Dermis microvascular lymphatic vessel endothelial cell (primary cell): Measurements from ENCODE around the gene EPHB1. TPM values are rescaled to one million over a fixed set of nuclear protein-coding genes. Genes with fewer than 3 reads are reported as not detected.

Source experiments
- DNase-seq, 2 donors: peaks; one replicate each; pipeline versions ENCODE4 v3.0.0 to v3.0.0-alpha.2; 2010; ENCODE audit warnings: low read depth in 2 of 2
- total RNA-seq: library from RNA; depleted of rRNA; stranded (reverse); fragments of >200 nt; gene quantifications from 2 replicates; pipeline ENCODE4 v1.2.1, GENCODE V29; 2014

Gene EPHB1
- total RNA-seq, 1 donor from 2014 or later = 1.4 TPM

GRCh38 chr3:134846911-134847317, 51.9 kb downstream of the EPHB1 start:
- DNase-seq = peak; percentile 96 to 97

- no peak for DNase-seq
Observed at GRCh38 chr3:134847349-134847748, 52.3 kb downstream of the EPHB1 start.

- DNase-seq = no peak
Observed at GRCh38 chr3:134849561-134849960, 54.5 kb downstream of the EPHB1 start.

GRCh38 chr3:134850761-134851160, 55.7 kb downstream of the EPHB1 start:
- DNase-seq = peak; percentile 46 to 65

- no peak for DNase-seq
Observed at GRCh38 chr3:134852132-134852531, 57.1 kb downstream of the EPHB1 start.

GRCh38 chr3:134852893-134853351, 57.9 kb downstream of the EPHB1 start:
- DNase-seq = no peak

- no peak for DNase-seq
Observed at GRCh38 chr3:134854254-134854653, 59.2 kb downstream of the EPHB1 start.

- DNase-seq = no peak
Observed at GRCh38 chr3:134857356-134857755, 62.3 kb downstream of the EPHB1 start.

GRCh38 chr3:134857776-134858362, 62.8 kb downstream of the EPHB1 start:
- DNase-seq = no peak

- no peak for DNase-seq
Observed at GRCh38 chr3:134858441-134859035, 63.5 kb downstream of the EPHB1 start.

GRCh38 chr3:134859341-134859740, 64.3 kb downstream of the EPHB1 start:
- no peak for DNase-seq

- no peak for DNase-seq
Observed at GRCh38 chr3:134860141-134860540, 65.1 kb downstream of the EPHB1 start.

GRCh38 chr3:134863915-134864314, 68.9 kb downstream of the EPHB1 start:
- DNase-seq = no peak

GRCh38 chr3:134864636-134865035, 69.6 kb downstream of the EPHB1 start:
- peak; percentile 56 to 57 for DNase-seq

GRCh38 chr3:134867277-134867676, 72.2 kb downstream of the EPHB1 start:
- no peak for DNase-seq

- no peak for DNase-seq
Observed at GRCh38 chr3:134869153-134869726, 74.2 kb downstream of the EPHB1 start.

- no peak for DNase-seq
Observed at GRCh38 chr3:134871818-134872217, 76.8 kb downstream of the EPHB1 start.

GRCh38 chr3:134872440-134873388, 77.7 kb downstream of the EPHB1 start:
- no peak for DNase-seq

GRCh38 chr3:134873789-134874188, 78.7 kb downstream of the EPHB1 start:
- no peak for DNase-seq

- DNase-seq = peak; percentile 46 to 63
Observed at GRCh38 chr3:134874737-134875413, 79.8 kb downstream of the EPHB1 start.

- DNase-seq = no peak
Observed at GRCh38 chr3:134876836-134877235, 81.8 kb downstream of the EPHB1 start.
